WERI-Rb-1 (cell line): ENCODE measurements around the gene SENP2.
"Not testable (repeated sequence)": the region's sequence is repeated elsewhere in the genome, so short reads cannot be mapped to it uniquely, and the experiment has no call there.

Experiments
- DNase-seq: peaks from one replicate; pipeline ENCODE4 v3.0.0-alpha.2; 2020
- H3K27ac ChIP-seq: fragments of 250-450 bp; sonication (Bioruptor Pico); 2 replicates; pipeline ENCODE4 v1.5.1; 2020; ENCODE audit warnings: mild to moderate bottlenecking, moderate library complexity
- H3K27me3 ChIP-seq: fragments of 250-450 bp; sonication (Bioruptor Pico); 2 replicates; pipeline ENCODE4 v1.5.1; 2021; ENCODE audit warnings: mild to moderate bottlenecking, low read depth, moderate library complexity; ENCODE audit not compliant: insufficient read depth, severe bottlenecking
- H3K36me3 ChIP-seq: fragments of 250-450 bp; sonication (Bioruptor Pico); 2 replicates; pipeline ENCODE4 v1.5.1; 2020; ENCODE audit warnings: mild to moderate bottlenecking, moderate library complexity
- H3K4me3 ChIP-seq: 2 replicates; pipeline ENCODE4 v1.5.1; 2011; ENCODE audit warnings: low read depth, mild to moderate bottlenecking, control low read depth, low read length
- H3K9me3 ChIP-seq: fragments of 250-450 bp; sonication (Bioruptor Pico); 2 replicates; pipeline ENCODE4 v1.5.1; 2021; ENCODE audit warnings: mild to moderate bottlenecking, moderate library complexity; ENCODE audit not compliant: severe bottlenecking
- CTCF ChIP-seq: IDR thresholded peaks from 2 replicates; pipeline ENCODE4 v1.5.1; 2011; ENCODE audit warnings: low read depth, mild to moderate bottlenecking, control low read depth, inconsistent platforms, low read length

The SENP2 gene

DNA sequence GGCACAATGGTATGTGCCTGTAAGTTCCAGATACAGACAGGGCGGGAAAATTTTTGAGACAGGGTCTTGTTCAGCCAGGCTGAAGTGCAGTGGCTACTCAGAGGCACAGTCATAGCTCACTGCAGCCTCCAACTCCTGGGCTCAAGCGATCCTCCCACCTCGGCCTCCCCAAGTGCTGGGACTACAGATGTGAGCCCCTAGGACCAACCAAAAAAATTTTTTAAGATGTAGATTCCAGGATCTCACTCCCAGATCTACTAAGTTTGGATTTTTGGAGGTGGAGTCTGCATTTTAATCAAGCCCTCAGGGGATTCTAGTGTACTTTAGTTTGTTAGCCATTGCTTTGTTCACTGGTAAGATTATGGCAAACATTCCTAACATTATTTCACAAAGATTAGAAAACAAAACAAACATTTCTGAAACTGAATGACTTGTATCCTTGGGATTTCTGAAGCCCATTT is 36.4 kb upstream of the SENP2 start:
- Histone ChIP-seq H3K9me3 (no peaks in the 10 kb centered on the region), H3K27ac (no peak overlapping the region), H3K4me3 (no peak overlapping the region), H3K36me3 (no peaks in the 10 kb centered on the region), H3K27me3 (no peaks in the 10 kb centered on the region)
- no peak for DNase-seq
- TF ChIP-seq CTCF: no peak

DNA sequence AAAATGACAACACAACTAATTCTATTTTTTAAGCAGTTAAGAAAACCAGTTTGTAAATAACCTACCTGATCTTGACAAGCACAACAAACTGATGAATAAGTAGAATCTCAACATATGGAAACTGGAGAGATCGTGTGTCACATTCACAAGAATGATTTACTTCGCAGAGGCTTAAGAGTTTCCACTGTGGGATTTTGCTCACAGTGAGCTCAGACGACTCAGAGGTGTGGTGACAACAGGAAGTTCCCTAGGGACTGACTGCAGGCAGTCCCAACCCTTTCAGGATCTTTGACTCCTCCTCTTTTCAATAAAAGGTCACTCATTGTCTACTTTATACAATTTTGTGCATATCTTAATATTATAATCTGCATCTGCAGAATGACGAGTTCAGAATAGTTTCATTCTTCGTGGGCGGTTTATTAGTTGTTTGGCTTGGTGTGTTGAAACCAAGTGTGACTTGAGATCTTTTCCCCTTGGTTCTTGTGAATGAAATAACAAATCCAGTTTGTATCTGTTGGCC is 33.7 kb upstream of the SENP2 start, which contains the start of gene LIPH:
Gene LIPH (minus strand): TSS at position 231 of the 520 bp plus-strand sequence. CDS start 117 bp downstream, at position 114.
- peak; percentile 41 for DNase-seq

GRCh38 chr3:185555101-185555501 is 31.0 kb upstream of the SENP2 start:
- Histone ChIP-seq H3K36me3 (no peaks in the 10 kb centered on the region), H3K27ac (no peak overlapping the region), H3K27me3 (no peaks in the 10 kb centered on the region), H3K9me3 (no peaks in the 10 kb centered on the region), H3K4me3 (no peak overlapping the region)
- no peak for DNase-seq
- TF ChIP-seq CTCF: no peak

More for the DNA sequence above, 33.7 kb upstream of the SENP2 start, which contains the start of gene LIPH:
- Histone ChIP-seq H3K36me3 (no peaks in the 10 kb centered on the region), H3K27ac (no peak within 1 kb of the TSS), H3K4me3 (0 out of 2 replicates have a peak within 1 kb of the TSS, but pooled peaks have one; percentile 23), H3K27me3 (no peaks in the 10 kb centered on the region), H3K9me3 (no peaks in the 10 kb centered on the region)
- no peak for TF ChIP-seq CTCF

DNA sequence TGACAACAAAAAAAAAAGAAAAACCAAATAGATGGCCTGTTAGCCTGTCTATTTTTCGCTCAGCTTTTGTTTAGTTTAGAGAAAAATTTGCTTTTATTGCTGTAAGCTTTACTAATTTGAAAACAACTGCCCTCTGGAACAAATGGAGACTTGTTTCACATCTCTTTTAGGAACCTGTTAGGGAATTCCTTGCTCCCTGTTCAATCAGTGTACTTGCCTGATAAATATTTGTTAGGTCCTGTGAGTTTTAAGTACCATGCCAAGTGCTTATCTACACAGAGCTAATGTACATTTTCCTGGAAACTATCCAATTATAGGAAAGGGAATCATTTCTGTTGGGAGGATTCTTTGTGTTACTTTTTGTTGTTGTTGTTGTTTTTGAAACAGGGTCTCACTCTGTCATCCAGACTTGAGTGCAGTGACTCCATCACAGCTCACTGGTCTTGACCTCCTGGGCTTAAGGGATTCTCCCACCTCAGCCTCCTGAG is 30.2 kb upstream of the SENP2 start:
- Histone ChIP-seq H3K27me3 (no peaks in the 10 kb centered on the region), H3K4me3 (no peak overlapping the region), H3K9me3 (no peaks in the 10 kb centered on the region), H3K36me3 (no peaks in the 10 kb centered on the region), H3K27ac (no peak overlapping the region)
- no peak for DNase-seq
- no peak for TF ChIP-seq CTCF

DNA sequence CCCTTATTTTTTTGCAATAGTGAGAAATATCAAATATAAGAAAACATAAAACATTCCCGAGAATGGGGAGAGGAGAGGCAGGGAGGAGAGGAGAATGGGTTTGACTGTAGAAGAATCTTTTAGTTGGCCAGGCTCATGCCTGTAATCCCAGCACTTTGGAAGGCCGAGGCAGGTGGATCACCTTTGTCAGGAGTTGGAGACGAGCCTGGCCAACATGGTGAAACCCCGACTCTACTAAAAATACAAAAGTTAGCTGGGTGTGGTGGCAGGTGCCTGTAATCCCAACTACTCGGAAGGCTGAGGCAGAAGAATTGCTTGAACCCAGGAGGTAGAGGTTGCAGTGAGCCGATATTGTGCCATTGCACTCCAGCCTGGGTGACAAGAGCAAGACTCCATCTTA is 29.5 kb upstream of the SENP2 start:
- H3K27ac ChIP-seq, H3K27me3 ChIP-seq, H3K36me3 ChIP-seq, H3K9me3 ChIP-seq, H3K4me3 ChIP-seq, DNase-seq: not testable (repeated sequence)

- no peaks in the 10 kb centered on the region for H3K36me3 ChIP-seq
- no peak for TF ChIP-seq CTCF
- no peak overlapping the region for H3K27ac ChIP-seq
- H3K4me3 ChIP-seq: no peak overlapping the region
- no peaks in the 10 kb centered on the region for H3K27me3 ChIP-seq
- no peak for DNase-seq
- no peaks in the 10 kb centered on the region for H3K9me3 ChIP-seq
These were observed 27.7 kb upstream of the SENP2 start for GRCh38 chr3:185558395-185558794.
